ENCODE results near the gene GPC6.

DNA sequence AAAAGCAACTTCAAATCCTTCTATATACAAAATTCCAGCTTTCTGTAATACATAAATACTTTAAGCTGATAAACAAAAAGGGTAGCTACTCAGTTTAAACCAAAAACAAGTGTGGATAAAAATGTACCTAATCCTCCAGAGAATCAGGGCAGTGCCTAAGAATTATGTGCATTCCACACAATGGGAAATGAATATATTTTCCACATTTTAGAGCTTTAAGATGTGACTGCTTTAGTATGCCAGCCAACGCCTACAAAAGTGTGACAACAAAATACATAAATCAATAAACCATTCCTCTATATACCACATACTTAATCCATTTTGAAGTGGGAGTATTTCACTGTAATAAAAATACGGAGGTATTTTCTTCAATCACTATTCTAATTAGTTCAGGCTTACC, 977.6 kb downstream of the GPC6 start:
- TF ChIP-seq, protein P1, sequence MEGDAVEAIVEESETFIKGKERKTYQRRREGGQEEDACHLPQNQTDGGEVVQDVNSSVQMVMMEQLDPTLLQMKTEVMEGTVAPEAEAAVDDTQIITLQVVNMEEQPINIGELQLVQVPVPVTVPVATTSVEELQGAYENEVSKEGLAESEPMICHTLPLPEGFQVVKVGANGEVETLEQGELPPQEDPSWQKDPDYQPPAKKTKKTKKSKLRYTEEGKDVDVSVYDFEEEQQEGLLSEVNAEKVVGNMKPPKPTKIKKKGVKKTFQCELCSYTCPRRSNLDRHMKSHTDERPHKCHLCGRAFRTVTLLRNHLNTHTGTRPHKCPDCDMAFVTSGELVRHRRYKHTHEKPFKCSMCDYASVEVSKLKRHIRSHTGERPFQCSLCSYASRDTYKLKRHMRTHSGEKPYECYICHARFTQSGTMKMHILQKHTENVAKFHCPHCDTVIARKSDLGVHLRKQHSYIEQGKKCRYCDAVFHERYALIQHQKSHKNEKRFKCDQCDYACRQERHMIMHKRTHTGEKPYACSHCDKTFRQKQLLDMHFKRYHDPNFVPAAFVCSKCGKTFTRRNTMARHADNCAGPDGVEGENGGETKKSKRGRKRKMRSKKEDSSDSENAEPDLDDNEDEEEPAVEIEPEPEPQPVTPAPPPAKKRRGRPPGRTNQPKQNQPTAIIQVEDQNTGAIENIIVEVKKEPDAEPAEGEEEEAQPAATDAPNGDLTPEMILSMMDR (conservative IDR thresholded peaks at IDR 0.05): no peak
- no peak for TF ChIP-seq ZFX (IDR thresholded peaks at IDR 0.05)
